Measurements from ENCODE around the gene CPXM2. TPM values are rescaled to one million over a fixed set of nuclear protein-coding genes. Genes with fewer than 3 reads are reported as not detected.
A peak's percentile ranks its signal among the peaks of the same experiment; 100 is the strongest.

CPXM2 gene
- total RNA-seq, 1 experiment from 2014 or later = not detected

GRCh38 chr10:123897146-123897545 is 5.5 kb upstream of the CPXM2 start:
- POLR2A ChIA-PET (ENCODE audit: unreplicated experiment) = no interaction called here
- intact Hi-C loops (cut with micrococcal nuclease) = no loop called here

DNA sequence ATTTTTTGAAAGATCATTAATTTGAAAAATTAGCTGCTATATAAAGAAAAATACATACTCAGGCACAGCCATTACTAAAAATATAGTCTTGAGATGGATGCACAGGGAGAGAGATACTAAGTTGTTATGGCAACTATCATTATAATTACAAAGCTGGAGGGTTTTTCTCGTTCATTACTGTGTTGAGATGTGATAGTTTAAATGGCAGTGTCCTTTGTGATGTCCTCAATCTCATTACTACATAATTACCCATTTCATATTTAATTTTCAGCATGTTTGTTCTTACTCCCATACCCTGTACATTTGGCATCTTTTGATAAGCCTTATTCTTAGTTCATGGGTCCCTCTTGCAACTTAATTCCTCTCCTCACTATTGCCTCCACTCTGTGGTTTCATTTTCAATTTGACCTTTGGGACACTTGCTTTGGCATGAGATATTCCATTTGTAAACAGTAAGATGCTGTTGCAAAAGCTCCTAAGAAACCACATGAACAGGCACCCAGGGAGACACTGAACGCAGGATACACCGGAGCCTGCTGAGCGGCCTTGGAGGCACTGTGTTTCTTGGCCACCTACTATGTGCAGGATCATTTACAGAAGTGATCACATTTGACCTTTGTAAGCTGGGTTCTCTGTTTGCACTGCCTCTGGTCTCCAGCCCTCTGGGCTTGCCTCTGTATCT is 4.8 kb upstream of the CPXM2 start:
- BruUV-seq (replicated peaks) = no TSS peak
- Histone ChIP-seq H4K20me1 (ENCODE audit: low read length) (no peaks in the 10 kb centered on the region), H3K36me3 (ENCODE audit: low read depth, low read length) (no peaks in the 10 kb centered on the region), H3K4me2 (ENCODE audit: low read length) (no peak overlapping the region), H3K4me1 (ENCODE audit: insufficient read depth, low read length) (no peaks in the 10 kb centered on the region), H3K9ac (ENCODE audit: low read length) (no peak overlapping the region), H3K27me3 (ENCODE audit: low read length) (peaks cover 34% of the 10 kb centered on the region), H3K79me2 (ENCODE audit: low read length) (no peaks in the 10 kb centered on the region), H3K27ac (ENCODE audit: low read length) (no peak overlapping the region), H3K4me3 (ENCODE audit: low read length) (no peak overlapping the region), H2AFZ (ENCODE audit: low read length) (no peak overlapping the region), H3K9me2 (replicated peaks; ENCODE audit: low read length) (no peaks in the 10 kb centered on the region), H3F3A (ENCODE audit: low read length, unreplicated experiment) (no peaks in the 10 kb centered on the region), H3K9me3 (ENCODE audit: low read length) (no peaks in the 10 kb centered on the region)
- intact Hi-C loops (cut with micrococcal nuclease) = no loop called here
- POLR2A ChIA-PET (ENCODE audit: unreplicated experiment) = no interaction called here
- DNase-seq = no peak
- ATAC-seq = no peak
- TF ChIP-seq, protein P1, sequence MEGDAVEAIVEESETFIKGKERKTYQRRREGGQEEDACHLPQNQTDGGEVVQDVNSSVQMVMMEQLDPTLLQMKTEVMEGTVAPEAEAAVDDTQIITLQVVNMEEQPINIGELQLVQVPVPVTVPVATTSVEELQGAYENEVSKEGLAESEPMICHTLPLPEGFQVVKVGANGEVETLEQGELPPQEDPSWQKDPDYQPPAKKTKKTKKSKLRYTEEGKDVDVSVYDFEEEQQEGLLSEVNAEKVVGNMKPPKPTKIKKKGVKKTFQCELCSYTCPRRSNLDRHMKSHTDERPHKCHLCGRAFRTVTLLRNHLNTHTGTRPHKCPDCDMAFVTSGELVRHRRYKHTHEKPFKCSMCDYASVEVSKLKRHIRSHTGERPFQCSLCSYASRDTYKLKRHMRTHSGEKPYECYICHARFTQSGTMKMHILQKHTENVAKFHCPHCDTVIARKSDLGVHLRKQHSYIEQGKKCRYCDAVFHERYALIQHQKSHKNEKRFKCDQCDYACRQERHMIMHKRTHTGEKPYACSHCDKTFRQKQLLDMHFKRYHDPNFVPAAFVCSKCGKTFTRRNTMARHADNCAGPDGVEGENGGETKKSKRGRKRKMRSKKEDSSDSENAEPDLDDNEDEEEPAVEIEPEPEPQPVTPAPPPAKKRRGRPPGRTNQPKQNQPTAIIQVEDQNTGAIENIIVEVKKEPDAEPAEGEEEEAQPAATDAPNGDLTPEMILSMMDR (conservative IDR thresholded peaks at IDR 0.05; ENCODE audit: low read depth, low read length) = no peak
- TF ChIP-seq EZH2phosphoT487 (IDR thresholded peaks at IDR 0.05; ENCODE audit: borderline replicate concordance, low read length) (no peak), EZH2 (IDR thresholded peaks at IDR 0.05; ENCODE audit: low read length, unreplicated experiment) (no peak)
- CTCF ChIA-PET = no interaction called here

More at GRCh38 chr10:123897146-123897545, 5.5 kb upstream of the CPXM2 start:
- CTCF ChIA-PET = no interaction called here
- Histone ChIP-seq H3K4me1 (ENCODE audit: insufficient read depth, low read length) (no peaks in the 10 kb centered on the region), H3K9me3 (ENCODE audit: low read length) (no peaks in the 10 kb centered on the region), H3K27me3 (ENCODE audit: low read length) (peaks cover 34% of the 10 kb centered on the region), H3K27ac (ENCODE audit: low read length) (no peak overlapping the region), H4K20me1 (ENCODE audit: low read length) (no peaks in the 10 kb centered on the region), H3K36me3 (ENCODE audit: low read depth, low read length) (no peaks in the 10 kb centered on the region), H3K9ac (ENCODE audit: low read length) (no peak overlapping the region), H3F3A (ENCODE audit: low read length, unreplicated experiment) (no peaks in the 10 kb centered on the region), H3K4me2 (ENCODE audit: low read length) (no peak overlapping the region), H3K9me2 (replicated peaks; ENCODE audit: low read length) (no peaks in the 10 kb centered on the region), H3K79me2 (ENCODE audit: low read length) (no peaks in the 10 kb centered on the region), H3K4me3 (ENCODE audit: low read length) (no peak overlapping the region), H2AFZ (ENCODE audit: low read length) (no peak overlapping the region)
- BruUV-seq (replicated peaks) = no TSS peak
- no peak for ATAC-seq
- TF ChIP-seq, protein P1 (conservative IDR thresholded peaks at IDR 0.05; ENCODE audit: low read depth, low read length) = 0 out of 2 replicates have a peak, but pooled peaks have one; percentile 12
- no peak for TF ChIP-seq EZH2phosphoT487 (IDR thresholded peaks at IDR 0.05; ENCODE audit: borderline replicate concordance, low read length)
- no peak for DNase-seq

DNA sequence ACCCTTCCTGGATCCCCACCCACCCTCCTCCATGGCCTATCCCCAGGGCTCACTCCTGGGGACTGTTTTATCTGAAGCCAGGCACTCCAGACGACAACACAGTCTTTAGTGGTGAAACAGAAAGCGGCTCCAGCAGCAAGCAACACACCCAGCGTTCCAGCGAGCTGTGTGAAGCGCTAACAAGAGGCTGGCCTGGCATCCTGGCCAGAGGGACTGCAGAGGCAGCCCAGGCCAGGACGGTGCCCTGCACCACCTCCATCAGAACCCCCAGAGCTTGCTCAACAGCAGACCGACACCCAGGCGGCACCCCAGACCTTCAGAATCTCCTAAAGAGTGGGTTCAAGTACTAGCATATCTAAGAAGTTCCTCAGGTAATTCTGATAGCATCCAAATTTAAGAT is 2.0 kb upstream of the CPXM2 start:
- H4K20me1 ChIP-seq (ENCODE audit: low read length) = no peaks in the 10 kb centered on the region
- H3F3A ChIP-seq (ENCODE audit: low read length, unreplicated experiment) = no peaks in the 10 kb centered on the region
- no peak for DNase-seq
- H3K9ac ChIP-seq (ENCODE audit: low read length) = no peak overlapping the region
- POLR2A ChIA-PET (ENCODE audit: unreplicated experiment) = no interaction called here
- TF ChIP-seq EZH2phosphoT487 (IDR thresholded peaks at IDR 0.05; ENCODE audit: borderline replicate concordance, low read length) (no peak), EZH2 (IDR thresholded peaks at IDR 0.05; ENCODE audit: low read length, unreplicated experiment) (no peak)
- TF ChIP-seq, protein P1 (conservative IDR thresholded peaks at IDR 0.05; ENCODE audit: low read depth, low read length) = no peak
- H3K4me1 ChIP-seq (ENCODE audit: insufficient read depth, low read length) = no peaks in the 10 kb centered on the region
- no peak overlapping the region for H3K4me3 ChIP-seq (ENCODE audit: low read length)
- CTCF ChIA-PET = no interaction called here
- H3K36me3 ChIP-seq (ENCODE audit: low read depth, low read length) = no peaks in the 10 kb centered on the region
- H3K9me3 ChIP-seq (ENCODE audit: low read length) = no peaks in the 10 kb centered on the region
- intact Hi-C loops (cut with micrococcal nuclease) = no loop called here
- H3K9me2 ChIP-seq (replicated peaks; ENCODE audit: low read length) = no peaks in the 10 kb centered on the region
- BruUV-seq (replicated peaks) = no TSS peak
- no peak overlapping the region for H3K27ac ChIP-seq (ENCODE audit: low read length)
- H3K79me2 ChIP-seq (ENCODE audit: low read length) = no peaks in the 10 kb centered on the region
- no peak overlapping the region for H3K4me2 ChIP-seq (ENCODE audit: low read length)
- ATAC-seq = no peak
- H2AFZ ChIP-seq (ENCODE audit: low read length) = no peak overlapping the region
- H3K27me3 ChIP-seq (ENCODE audit: low read length) = peaks cover 50% of the 10 kb centered on the region
